Activated T-helper 1 cell treated with anti-CD3 and anti-CD28 coated beads, Interleukin-12 subunit alpha, Interleukin-12 subunit beta, Interleukin-2, Interleukin-4 antibody, amounts not matched to agents 30 ng/mL and 10 ng/mL and 1 ng/mL, durations not matched to agents 14 hours and 24 hours and 36 hours (primary cell): ENCODE measurements around the gene SMURF2. TPM values are rescaled to one million over a fixed set of nuclear protein-coding genes. Genes with fewer than 3 reads are reported as not detected.

ENCODE experiments used
- DNase-seq: peaks from one replicate; pipeline ENCODE4 v3.0.0; 2021; ENCODE audit warnings: low spot score
- H3K27ac Mint-ChIP-seq: one replicate; pipeline ENCODE4 v1.8.0; 2021; ENCODE audit warnings: mild to moderate bottlenecking, mixed read lengths
- H3K27me3 Mint-ChIP-seq: one replicate; pipeline ENCODE4 v1.8.0; 2022; ENCODE audit warnings: mild to moderate bottlenecking, moderate library complexity, mixed read lengths; ENCODE audit not compliant: insufficient read depth
- H3K36me3 Mint-ChIP-seq: one replicate; pipeline ENCODE4 v1.8.0; 2021; ENCODE audit warnings: low read depth, mixed read lengths
- H3K4me1 Mint-ChIP-seq: one replicate; pipeline ENCODE4 v1.8.0; 2021; ENCODE audit warnings: low read depth, mixed read lengths
- H3K4me3 Mint-ChIP-seq: one replicate; pipeline ENCODE4 v1.8.0; 2021; ENCODE audit warnings: mild to moderate bottlenecking, moderate library complexity, mixed read lengths
- H3K9me3 Mint-ChIP-seq: one replicate; pipeline ENCODE4 v1.8.0; 2021; ENCODE audit warnings: mixed read lengths
- intact Hi-C: fragments of 100-400 bp; cut with micrococcal nuclease; formaldehyde crosslinking; loops from one replicate; pipeline ENCODE4 v1.15.1; 2024
- total RNA-seq: library from RNA; stranded (reverse); gene quantifications from 2 replicates; pipeline ENCODE4 v1.2.3, GENCODE V29; 2022

The SMURF2 gene
- total RNA-seq = 10.8 and 11.1 TPM in 2 replicates

- Mint-ChIP-seq H3K9me3 (no peaks in the 10 kb centered on the region), H3K27ac (peak within 1 kb of the TSS; percentile 97), H3K4me3 (peak within 1 kb of the TSS; percentile 95), H3K27me3 (peaks cover 4% of the 10 kb centered on the region), H3K4me1 (peaks cover 28% of the 10 kb centered on the region), H3K36me3 (peaks cover 2% of the 10 kb centered on the region)
- intact Hi-C loops = loop anchor here (1.0 to 5.0 kb wide), 4 partner anchors 50 to 399 kb away; partner anchors contain the start of genes CEP95, DDX5, POLG2 and TEX2
- DNase-seq = peak; percentile 74
Measured at GRCh38 chr17:64661976-64662773, at the start of gene SMURF2. Gene SMURF2 (minus strand): TSS chr17:64662307. CDS start chr17:64661880, 427 bp downstream.

GRCh38 chr17:64709481-64709880, 47.4 kb upstream of the SMURF2 start:
- Mint-ChIP-seq H3K9me3 (no peaks in the 10 kb centered on the region), H3K4me3 (peak overlapping the region; percentile 30), H3K36me3 (no peaks in the 10 kb centered on the region), H3K27me3 (no peaks in the 10 kb centered on the region), H3K4me1 (peaks cover 70% of the 10 kb centered on the region), H3K27ac (peak overlapping the region; percentile 72)
- intact Hi-C loops = no loop called here
- no peak for DNase-seq

- Mint-ChIP-seq H3K36me3 (no peaks in the 10 kb centered on the region), H3K4me3 (no peak overlapping the region), H3K27me3 (no peaks in the 10 kb centered on the region), H3K4me1 (peaks cover 47% of the 10 kb centered on the region), H3K27ac (no peak overlapping the region), H3K9me3 (no peaks in the 10 kb centered on the region)
- intact Hi-C loops = no loop called here
- no peak for DNase-seq
Measured at GRCh38 chr17:64707050-64707591, 45.0 kb upstream of the SMURF2 start.

- no peaks in the 10 kb centered on the region for H3K9me3 Mint-ChIP-seq
- no peak for DNase-seq
- intact Hi-C loops = no loop called here
- H3K36me3 Mint-ChIP-seq = no peaks in the 10 kb centered on the region
- H3K27ac Mint-ChIP-seq = no peak overlapping the region
- H3K27me3 Mint-ChIP-seq = no peaks in the 10 kb centered on the region
- peaks cover 43% of the 10 kb centered on the region for H3K4me1 Mint-ChIP-seq
- no peak overlapping the region for H3K4me3 Mint-ChIP-seq
Measured at GRCh38 chr17:64706224-64707049, 44.3 kb upstream of the SMURF2 start.

DNA sequence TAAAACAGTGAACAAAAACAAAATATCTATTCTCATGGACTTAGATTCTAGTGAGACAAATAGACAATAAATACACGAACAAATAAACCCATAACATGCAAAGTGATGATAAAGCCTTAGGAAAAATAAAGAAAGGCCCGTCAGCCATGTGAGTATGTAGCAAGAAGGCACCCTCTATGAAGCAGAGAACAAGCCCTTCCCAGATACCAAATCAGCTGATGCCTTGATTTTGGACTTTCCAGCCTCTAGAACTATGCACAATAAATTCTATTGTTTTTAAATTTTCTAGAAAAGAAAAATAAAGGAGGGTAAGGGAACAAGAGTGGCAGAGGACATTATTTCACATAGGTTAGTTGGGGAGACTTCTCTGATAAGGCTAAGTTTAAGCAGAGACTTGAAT, 40.7 kb upstream of the SMURF2 start:
- intact Hi-C loops = no loop called here
- DNase-seq = no peak
- no peaks in the 10 kb centered on the region for H3K9me3 Mint-ChIP-seq
- H3K27ac Mint-ChIP-seq = no peak overlapping the region
- no peaks in the 10 kb centered on the region for H3K36me3 Mint-ChIP-seq
- H3K27me3 Mint-ChIP-seq = peaks cover 11% of the 10 kb centered on the region
- peaks cover 13% of the 10 kb centered on the region for H3K4me1 Mint-ChIP-seq
- no peak overlapping the region for H3K4me3 Mint-ChIP-seq

DNA sequence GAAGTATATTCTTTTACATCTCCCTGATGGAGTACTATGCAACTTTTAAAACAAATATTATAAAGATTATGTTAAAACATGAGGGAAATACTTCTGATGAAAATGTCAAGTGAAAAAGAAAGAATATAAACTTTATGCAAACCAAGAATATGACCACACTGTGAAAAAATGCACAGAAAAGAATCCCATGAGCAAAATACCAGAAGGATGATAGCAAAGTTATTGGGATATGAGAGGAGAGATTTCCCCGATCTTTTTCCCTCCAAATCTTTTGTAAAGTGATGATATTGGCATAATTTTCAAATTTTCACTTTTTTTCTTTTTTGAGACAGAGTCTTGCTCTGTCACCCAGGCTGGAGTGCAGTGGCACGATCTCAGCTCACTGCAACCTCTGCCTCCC, 36.6 kb upstream of the SMURF2 start:
- H3K27me3 Mint-ChIP-seq = peaks cover 11% of the 10 kb centered on the region
- H3K9me3 Mint-ChIP-seq = no peaks in the 10 kb centered on the region
- no peaks in the 10 kb centered on the region for H3K4me1 Mint-ChIP-seq
- no peak overlapping the region for H3K27ac Mint-ChIP-seq
- no peak overlapping the region for H3K4me3 Mint-ChIP-seq
- intact Hi-C loops = no loop called here
- no peaks in the 10 kb centered on the region for H3K36me3 Mint-ChIP-seq
- no peak for DNase-seq

DNA sequence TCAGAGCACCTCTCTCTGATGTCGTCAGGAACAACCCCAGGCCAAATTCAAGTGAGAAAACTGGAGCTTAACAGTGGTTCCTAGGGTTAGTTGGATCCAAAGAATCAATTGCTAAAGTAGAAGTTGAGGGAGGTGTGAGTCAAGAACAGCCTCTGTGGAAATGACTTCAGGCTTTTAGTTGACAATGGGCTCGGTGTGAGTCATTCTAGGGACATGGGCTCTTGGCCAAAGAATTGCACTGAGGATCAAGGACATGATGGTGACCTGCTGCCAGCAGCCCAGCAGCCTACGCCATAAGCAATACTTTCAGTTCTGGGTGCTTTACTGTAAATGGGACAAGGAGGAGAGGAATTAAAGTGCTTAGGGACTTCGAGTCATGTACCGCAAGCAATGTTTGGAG, 32.1 kb upstream of the SMURF2 start:
- no peak for DNase-seq
- H3K4me1 Mint-ChIP-seq = no peaks in the 10 kb centered on the region
- no peak overlapping the region for H3K4me3 Mint-ChIP-seq
- intact Hi-C loops = no loop called here
- no peaks in the 10 kb centered on the region for H3K36me3 Mint-ChIP-seq
- no peaks in the 10 kb centered on the region for H3K9me3 Mint-ChIP-seq
- H3K27me3 Mint-ChIP-seq = peaks cover 6% of the 10 kb centered on the region
- H3K27ac Mint-ChIP-seq = no peak overlapping the region

DNA sequence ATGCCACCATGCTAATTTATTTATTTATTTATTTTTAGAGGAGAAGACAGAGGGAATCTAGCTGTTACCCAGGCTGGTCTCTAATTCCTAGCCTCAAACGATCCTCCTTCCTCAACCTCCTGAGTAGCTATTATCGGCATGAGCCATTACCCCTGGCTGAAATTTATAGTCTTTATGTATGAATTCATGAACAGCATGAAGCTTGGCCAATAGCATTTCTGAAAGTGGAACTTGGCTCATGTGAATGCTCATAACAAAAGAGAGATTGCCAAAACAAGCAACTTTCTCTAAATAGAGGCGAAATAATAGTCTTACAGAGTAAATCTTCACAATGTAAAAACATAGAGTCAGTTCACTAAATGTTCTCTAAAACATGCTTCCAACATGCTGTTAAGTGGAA, 30.1 kb upstream of the SMURF2 start:
- no peak overlapping the region for H3K4me3 Mint-ChIP-seq
- H3K9me3 Mint-ChIP-seq = no peaks in the 10 kb centered on the region
- intact Hi-C loops = no loop called here
- no peaks in the 10 kb centered on the region for H3K4me1 Mint-ChIP-seq
- DNase-seq = no peak
- H3K27ac Mint-ChIP-seq = no peak overlapping the region
- no peaks in the 10 kb centered on the region for H3K27me3 Mint-ChIP-seq
- no peaks in the 10 kb centered on the region for H3K36me3 Mint-ChIP-seq

DNA sequence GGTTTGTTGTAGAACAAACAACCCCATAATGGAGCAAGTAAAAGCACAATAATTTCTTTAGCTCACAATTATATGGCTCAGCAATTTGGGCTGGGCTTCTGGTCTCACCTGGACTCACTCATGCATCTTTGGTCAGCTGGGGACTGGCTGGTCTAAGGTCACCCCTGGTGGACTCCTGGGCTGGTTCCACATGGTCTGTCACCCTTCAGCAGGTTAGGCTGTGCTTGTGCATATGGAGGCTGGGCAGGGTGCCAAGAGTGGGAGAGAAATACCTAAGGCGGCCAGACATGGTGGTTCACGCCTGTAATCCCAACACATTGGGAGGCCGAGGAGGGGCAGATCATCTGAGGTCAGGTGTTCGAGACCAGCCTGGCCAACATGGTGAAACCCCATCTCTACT, 27.0 kb upstream of the SMURF2 start:
- Mint-ChIP-seq H3K36me3 (no peaks in the 10 kb centered on the region), H3K27ac (no peak overlapping the region), H3K4me3 (no peak overlapping the region), H3K9me3 (no peaks in the 10 kb centered on the region), H3K27me3 (peaks cover 2% of the 10 kb centered on the region), H3K4me1 (no peaks in the 10 kb centered on the region)
- intact Hi-C loops = no loop called here
- DNase-seq = no peak

DNA sequence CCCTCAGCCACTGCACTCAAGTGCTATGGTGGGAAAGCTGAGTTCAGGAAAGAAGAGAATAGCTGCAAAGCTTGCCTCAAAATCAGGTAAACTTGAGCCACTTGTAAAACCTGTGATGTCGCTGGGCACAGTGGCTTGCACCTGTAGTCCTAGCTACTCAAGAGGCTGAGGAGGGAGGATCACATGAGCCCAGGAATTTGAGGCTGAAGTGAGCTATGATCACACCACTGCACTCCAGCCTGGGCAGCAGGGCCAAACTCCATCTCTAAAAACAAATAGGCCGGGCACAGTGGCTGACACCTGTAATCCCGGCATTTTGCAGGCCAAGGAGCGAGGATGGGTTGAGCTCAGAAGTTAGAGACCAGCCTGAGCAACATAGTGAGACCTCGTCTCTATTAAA, 26.4 kb upstream of the SMURF2 start:
- Mint-ChIP-seq H3K4me1 (no peaks in the 10 kb centered on the region), H3K36me3 (no peaks in the 10 kb centered on the region), H3K27ac (no peak overlapping the region), H3K4me3 (no peak overlapping the region), H3K9me3 (no peaks in the 10 kb centered on the region), H3K27me3 (peaks cover 2% of the 10 kb centered on the region)
- intact Hi-C loops = no loop called here
- DNase-seq = no peak

DNA sequence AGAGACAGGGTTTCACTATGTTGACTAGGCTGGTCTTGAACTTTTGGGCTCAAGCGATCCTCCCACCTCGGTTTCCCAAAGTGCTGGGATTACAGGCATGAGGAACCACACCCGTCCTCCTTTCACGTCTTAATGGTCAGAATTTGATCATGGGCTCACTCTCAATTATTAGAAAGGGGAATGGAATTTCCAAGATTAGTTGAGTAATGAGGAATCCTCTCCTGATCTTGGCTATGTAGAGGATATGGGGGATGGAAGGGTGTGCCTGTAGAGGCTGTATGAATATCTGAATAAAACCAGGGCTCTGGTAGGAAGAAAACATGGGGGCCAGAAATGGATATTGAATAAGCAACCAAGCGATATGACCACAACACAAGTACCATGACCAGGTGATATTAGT, 25.9 kb upstream of the SMURF2 start:
- intact Hi-C loops = no loop called here
- H3K27ac Mint-ChIP-seq = no peak overlapping the region
- H3K4me3 Mint-ChIP-seq = no peak overlapping the region
- H3K36me3 Mint-ChIP-seq = no peaks in the 10 kb centered on the region
- no peaks in the 10 kb centered on the region for H3K9me3 Mint-ChIP-seq
- DNase-seq = no peak
- peaks cover 2% of the 10 kb centered on the region for H3K27me3 Mint-ChIP-seq
- H3K4me1 Mint-ChIP-seq = no peaks in the 10 kb centered on the region

- H3K9me3 Mint-ChIP-seq = no peaks in the 10 kb centered on the region
- peaks cover 2% of the 10 kb centered on the region for H3K27me3 Mint-ChIP-seq
- no peaks in the 10 kb centered on the region for H3K4me1 Mint-ChIP-seq
- H3K27ac Mint-ChIP-seq = no peak overlapping the region
- H3K36me3 Mint-ChIP-seq = no peaks in the 10 kb centered on the region
- no peak overlapping the region for H3K4me3 Mint-ChIP-seq
- intact Hi-C loops = no loop called here
- DNase-seq = no peak
Measured at GRCh38 chr17:64687376-64687775, 25.3 kb upstream of the SMURF2 start.

DNA sequence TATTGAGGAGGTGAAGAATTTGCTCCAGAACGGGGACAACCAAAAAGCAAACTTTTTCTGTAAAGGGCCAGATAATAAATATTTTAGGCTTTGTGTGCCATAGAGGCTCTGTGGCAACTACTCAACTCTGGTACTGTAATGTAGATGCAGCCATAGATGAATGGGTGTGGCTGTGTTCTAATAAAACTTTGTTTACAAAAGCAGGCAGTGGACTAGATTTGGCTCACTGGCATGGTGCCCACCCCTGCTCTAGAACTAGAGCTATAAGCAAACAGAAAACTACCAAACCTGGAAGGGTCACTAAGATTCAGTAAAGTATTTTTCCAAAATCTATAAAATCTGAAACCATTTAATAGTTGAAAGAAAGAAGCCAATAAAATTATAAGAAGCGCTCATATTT, 24.6 kb upstream of the SMURF2 start:
- no peaks in the 10 kb centered on the region for H3K36me3 Mint-ChIP-seq
- H3K27me3 Mint-ChIP-seq = peaks cover 2% of the 10 kb centered on the region
- no peak overlapping the region for H3K27ac Mint-ChIP-seq
- no peaks in the 10 kb centered on the region for H3K9me3 Mint-ChIP-seq
- no peak for DNase-seq
- H3K4me1 Mint-ChIP-seq = no peaks in the 10 kb centered on the region
- intact Hi-C loops = no loop called here
- no peak overlapping the region for H3K4me3 Mint-ChIP-seq
